ENCODE results near the gene ITPKB. TPM values are rescaled to one million over a fixed set of nuclear protein-coding genes. Genes with fewer than 3 reads are reported as not detected.

ITPKB gene
- total and polyA plus RNA-seq, 9 donors: 11.3 to 43.2 (median 20.1) TPM

DNA sequence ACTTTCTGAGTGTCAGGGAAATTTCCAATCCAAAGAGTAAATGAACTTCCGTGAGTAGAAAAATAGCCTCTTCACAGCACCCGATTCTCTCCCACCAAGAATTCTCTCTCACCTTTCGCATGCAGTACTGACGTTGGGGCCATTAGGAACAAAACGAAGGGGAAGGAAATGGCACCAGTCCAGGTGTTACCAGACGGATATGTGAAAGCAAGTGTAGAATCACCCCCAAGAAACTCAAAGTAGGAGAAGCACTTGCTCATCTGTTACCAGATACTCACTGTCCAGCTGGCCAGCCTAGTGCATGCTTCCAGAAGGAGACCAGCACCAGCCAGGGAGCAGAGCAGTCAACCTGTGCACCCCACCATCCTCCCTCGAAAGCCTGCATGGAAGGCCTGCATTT lies 55.1 kb downstream of the ITPKB start:
- Histone ChIP-seq H3K4me1 (ENCODE audit: insufficient read depth) (peaks cover 4% of the 10 kb centered on the region), H3K27me3 (no peaks in the 10 kb centered on the region), H3K27ac (no peak overlapping the region), H3K4me3 (no peak overlapping the region), H3K9me3 (no peaks in the 10 kb centered on the region), H3K36me3 (no peaks in the 10 kb centered on the region)
- DNase-seq: peak in 1 of 5 donors; percentile 8
- 85 to 92% (median 89%) methylated on average over 7 of the region's 7 CpGs for WGBS, 3 donors
- TF ChIP-seq EP300 (IDR thresholded peaks at IDR 0.05) (no peak), POLR2A (IDR thresholded peaks at IDR 0.05) (no peak)
- TF ChIP-seq, protein P1, sequence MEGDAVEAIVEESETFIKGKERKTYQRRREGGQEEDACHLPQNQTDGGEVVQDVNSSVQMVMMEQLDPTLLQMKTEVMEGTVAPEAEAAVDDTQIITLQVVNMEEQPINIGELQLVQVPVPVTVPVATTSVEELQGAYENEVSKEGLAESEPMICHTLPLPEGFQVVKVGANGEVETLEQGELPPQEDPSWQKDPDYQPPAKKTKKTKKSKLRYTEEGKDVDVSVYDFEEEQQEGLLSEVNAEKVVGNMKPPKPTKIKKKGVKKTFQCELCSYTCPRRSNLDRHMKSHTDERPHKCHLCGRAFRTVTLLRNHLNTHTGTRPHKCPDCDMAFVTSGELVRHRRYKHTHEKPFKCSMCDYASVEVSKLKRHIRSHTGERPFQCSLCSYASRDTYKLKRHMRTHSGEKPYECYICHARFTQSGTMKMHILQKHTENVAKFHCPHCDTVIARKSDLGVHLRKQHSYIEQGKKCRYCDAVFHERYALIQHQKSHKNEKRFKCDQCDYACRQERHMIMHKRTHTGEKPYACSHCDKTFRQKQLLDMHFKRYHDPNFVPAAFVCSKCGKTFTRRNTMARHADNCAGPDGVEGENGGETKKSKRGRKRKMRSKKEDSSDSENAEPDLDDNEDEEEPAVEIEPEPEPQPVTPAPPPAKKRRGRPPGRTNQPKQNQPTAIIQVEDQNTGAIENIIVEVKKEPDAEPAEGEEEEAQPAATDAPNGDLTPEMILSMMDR (IDR thresholded peaks at IDR 0.05): no peak
- intact Hi-C loops (cut with DNase I): no loop called here

DNA sequence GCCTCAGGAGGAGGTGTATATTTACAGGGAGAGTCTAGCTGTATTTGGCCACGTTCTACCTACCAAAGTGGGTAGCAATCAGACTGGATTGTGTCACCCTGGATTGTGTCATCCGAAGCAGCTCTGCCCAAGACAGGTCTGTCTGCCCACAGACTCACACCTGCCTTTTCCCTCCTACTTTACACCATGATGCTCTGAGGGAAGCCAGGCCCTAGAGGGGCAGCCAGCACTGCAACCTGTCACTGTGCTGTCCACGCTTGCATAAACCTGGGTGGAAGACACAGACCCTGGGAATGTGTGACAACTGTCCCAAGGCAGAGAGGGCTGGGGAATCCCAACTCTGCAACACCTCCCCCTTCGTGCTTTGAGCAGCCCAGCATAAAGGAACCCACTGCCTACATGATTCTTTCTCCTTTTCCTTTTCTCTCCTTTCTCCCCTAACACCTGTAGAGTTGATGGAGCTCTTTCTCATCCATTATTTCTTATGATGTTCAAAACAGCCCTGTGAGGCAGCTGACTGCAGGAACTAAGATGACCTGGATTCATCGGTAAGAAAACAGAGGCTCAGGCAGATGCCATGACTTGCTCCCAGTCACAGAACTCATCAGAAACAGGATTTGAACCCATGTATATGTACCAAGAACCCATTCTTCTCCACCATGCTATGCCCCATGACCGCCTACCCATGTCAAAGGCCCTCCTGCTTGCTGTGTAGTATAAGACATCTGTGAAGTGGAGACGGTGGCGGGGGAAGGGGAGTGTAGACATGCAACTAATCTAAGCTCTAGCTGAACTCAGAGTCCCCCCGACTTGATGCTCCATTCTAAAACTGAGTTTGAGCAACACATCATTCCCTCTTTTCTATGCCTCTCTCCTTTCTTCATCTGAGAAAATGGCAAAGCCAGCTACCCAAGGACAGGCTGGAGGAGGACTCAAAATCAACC lies 55.9 kb downstream of the ITPKB start:
- TF ChIP-seq, protein P1 (IDR thresholded peaks at IDR 0.05): no peak
- TF ChIP-seq EP300 (IDR thresholded peaks at IDR 0.05) (no peak), POLR2A (IDR thresholded peaks at IDR 0.05) (no peak)
- Histone ChIP-seq H3K4me3 (no peak overlapping the region), H3K36me3 (no peaks in the 10 kb centered on the region), H3K27ac (no peak overlapping the region), H3K4me1 (ENCODE audit: insufficient read depth) (peaks cover 4% of the 10 kb centered on the region), H3K27me3 (no peaks in the 10 kb centered on the region), H3K9me3 (no peaks in the 10 kb centered on the region)
- 92 to 94% (median 94%) methylated on average over 9 of the region's 9 CpGs for WGBS, 3 donors
- no peak for DNase-seq
- intact Hi-C loops (cut with DNase I): no loop called here

DNA sequence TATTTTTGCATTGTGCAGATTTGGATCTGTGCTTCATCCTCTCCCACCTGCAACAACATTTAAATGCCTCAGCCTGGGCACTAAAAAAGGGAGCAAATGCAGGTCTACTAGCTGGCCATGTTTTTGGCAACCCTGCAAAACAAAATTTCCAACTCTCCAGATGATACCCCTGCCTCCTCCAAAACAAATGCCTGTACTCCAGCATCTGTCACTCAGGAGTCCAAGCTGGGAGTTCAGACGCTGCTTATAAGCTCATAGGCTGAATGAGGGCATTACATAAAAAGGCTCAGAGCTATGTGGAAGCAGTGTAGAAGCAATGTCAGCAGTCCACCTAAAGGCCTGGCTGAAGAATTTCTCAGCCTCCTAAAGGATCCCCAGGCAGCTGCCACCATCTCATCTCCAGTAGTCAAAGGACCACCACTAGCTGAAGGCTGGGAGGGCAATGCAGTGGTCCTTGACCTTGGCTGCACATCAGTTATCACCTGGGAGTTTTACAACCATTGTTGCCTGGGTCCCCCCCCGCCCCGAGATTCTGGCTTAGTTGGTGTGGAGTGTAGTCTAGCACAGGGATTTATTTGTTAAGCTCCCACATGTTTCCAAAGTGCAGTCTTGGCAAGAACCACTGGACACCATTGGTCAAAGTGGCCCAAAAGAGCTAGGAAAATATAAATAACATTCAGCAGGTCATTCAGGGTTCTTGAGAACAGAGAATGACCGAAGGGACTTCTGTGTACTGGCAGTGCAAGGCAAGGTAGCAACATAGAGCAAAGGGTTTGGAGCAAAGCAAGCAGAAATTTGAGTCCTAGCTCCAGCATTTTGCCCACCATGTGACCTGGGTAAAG lies 57.2 kb downstream of the ITPKB start:
- Histone ChIP-seq H3K9me3 (no peaks in the 10 kb centered on the region), H3K4me1 (ENCODE audit: insufficient read depth) (peaks cover 7% of the 10 kb centered on the region), H3K4me3 (no peak overlapping the region), H3K27me3 (no peaks in the 10 kb centered on the region), H3K27ac (no peak overlapping the region), H3K36me3 (no peaks in the 10 kb centered on the region)
- WGBS, 3 donors: 49 to 69% (median 63%) methylated on average over 4 of the region's 4 CpGs
- TF ChIP-seq EP300 (IDR thresholded peaks at IDR 0.05) (no peak), POLR2A (IDR thresholded peaks at IDR 0.05) (no peak)
- TF ChIP-seq, protein P1 (IDR thresholded peaks at IDR 0.05): no peak
- no peak for DNase-seq
- intact Hi-C loops (cut with DNase I): no loop called here

DNA sequence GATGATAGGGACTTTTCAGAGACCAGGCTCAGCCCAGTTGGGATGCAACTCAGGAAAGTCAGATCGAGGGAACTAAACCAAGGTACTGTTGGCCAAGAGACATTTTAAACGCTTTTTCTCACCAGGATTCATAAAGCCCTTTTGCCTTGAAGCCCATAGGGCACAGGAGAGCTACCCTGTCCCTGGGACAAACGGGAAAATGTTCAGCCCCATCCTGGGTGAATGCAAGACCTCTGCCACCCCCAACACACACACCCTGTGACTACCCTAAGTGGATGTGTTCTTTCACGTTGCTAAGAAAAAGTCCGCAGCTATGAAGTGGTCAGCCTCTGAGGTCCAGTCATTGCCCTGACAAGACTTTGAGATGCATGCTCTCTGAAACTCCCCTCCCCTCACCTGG lies 58.4 kb downstream of the ITPKB start:
- Histone ChIP-seq H3K36me3 (no peaks in the 10 kb centered on the region), H3K27me3 (no peaks in the 10 kb centered on the region), H3K9me3 (no peaks in the 10 kb centered on the region), H3K27ac (peak overlapping the region; percentile 78 to 94), H3K4me3 (no peak overlapping the region), H3K4me1 (ENCODE audit: insufficient read depth) (peaks cover 16% of the 10 kb centered on the region)
- intact Hi-C loops (cut with DNase I): no loop called here
- WGBS, 3 donors: 54 to 66% (median 55%) methylated on average over 5 of the region's 5 CpGs
- no peak for DNase-seq
- TF ChIP-seq POLR2A (IDR thresholded peaks at IDR 0.05) (no peak), EP300 (IDR thresholded peaks at IDR 0.05) (no peak)
- TF ChIP-seq, protein P1 (IDR thresholded peaks at IDR 0.05): no peak

Data from ovary (tissue), 9 donors.